K562 (cell line): Measurements from ENCODE around the gene AQR. TPM values are rescaled to one million over a fixed set of nuclear protein-coding genes. Genes with fewer than 3 reads are reported as not detected.

ENCODE experiments used
- ATAC-seq: fragments of 200-7000 bp; cut with Tn5 transposase; 3 replicates; pipeline ENCODE4 v1.9.1; 2020; ENCODE audit warnings: moderate library complexity
- BruUV-seq: library from RNA; stranded (reverse); fragments of 400-500 nt; replicated peaks from 2 replicates; lab custom pipeline; 2021; lab: Mats Ljungman, UMichigan
- CTCF ChIA-PET: fragments of 300-600 bp; formaldehyde crosslinking; extraction: SDS; loops from one replicate; lab custom pipeline; 2021; ENCODE audit warnings: low intra/inter-chr PET ratio; lab: Yijun Ruan, JAX
- POLR2A ChIA-PET: fragments of 300-600, 350-650 bp; sonication (Branson Sonifier 250); formaldehyde crosslinking; extraction: SDS; loops from one replicate; lab custom pipeline; 2021; ENCODE audit warnings: antibody characterized with exemption, inconsistent platforms; lab: Yijun Ruan, JAX
- DNase-seq, 4 experiments: peaks; one replicate each; pipeline versions ENCODE4 v3.0.0 to v3.0.0-alpha.2; 2011 to 2018; ENCODE audit warnings: low spot score in 3 of 4, mixed read lengths in 3 of 4; ENCODE audit errors: extremely low read depth in 1 of 4
- FAIRE-seq: peaks from 2 replicates; lab custom pipeline; 2011; peaks lifted over from hg19 to GRCh38; lab: Jason Lieb, UNC
- H2AFZ ChIP-seq: 2 replicates; pipeline ENCODE4 v1.6.0; 2011; ENCODE audit warnings: low read depth, low read length, control low read depth, inconsistent platforms
- H3K27ac ChIP-seq: fragments of 200-600 bp; 3 replicates; pipeline ENCODE4 v1.8.0; 2011; ENCODE audit warnings: low read depth, mild to moderate bottlenecking, control low read depth, inconsistent platforms, low read length, moderate library complexity, mixed read lengths; ENCODE audit errors: extremely low read depth
- H3K27me3 ChIP-seq, 2 experiments: fragments of 300-600 bp in 1 of 2; 2 replicates in 1 of 2; 3 replicates in 1 of 2; pipeline versions ENCODE4 v1.6.0 to v1.8.0; 2011; ENCODE audit warnings: inconsistent platforms in 2 of 2, low read length in 2 of 2, mild to moderate bottlenecking in 1 of 2, mixed read lengths in 1 of 2, moderate library complexity in 1 of 2; ENCODE audit not compliant: control insufficient read depth in 2 of 2, insufficient read depth in 2 of 2
- H3K36me3 ChIP-seq: fragments of 300-600 bp; 3 replicates; pipeline ENCODE4 v1.8.0; 2011; ENCODE audit warnings: mild to moderate bottlenecking, low read length, inconsistent platforms; ENCODE audit not compliant: control insufficient read depth, insufficient read depth
- H3K4me1 ChIP-seq, 2 experiments: fragments of 200-600 bp in 1 of 2; replicated peaks in 1 of 2; 2 replicates in 1 of 2; 3 replicates in 1 of 2; pipeline versions ENCODE4 v1.5.1 to v1.8.0; 2011; ENCODE audit warnings: inconsistent platforms in 2 of 2, low read length in 2 of 2, mild to moderate bottlenecking in 1 of 2, mixed read lengths in 1 of 2, moderate library complexity in 1 of 2; ENCODE audit not compliant: control insufficient read depth in 2 of 2, insufficient read depth in 2 of 2
- H3K4me2 ChIP-seq: 2 replicates; pipeline ENCODE4 v1.6.1; 2011; ENCODE audit warnings: low read length, control low read depth, inconsistent platforms, mixed read lengths; ENCODE audit not compliant: insufficient read depth
- H3K4me3 ChIP-seq: fragments of 200-600 bp; sonication (generic), shearing (Covaris generic); 2 replicates; pipeline ENCODE4 v1.5.1; 2016; ENCODE audit warnings: control low read depth, inconsistent platforms
- H3K79me2 ChIP-seq: fragments of 200-600 bp; 3 replicates; pipeline ENCODE4 v1.8.0; 2011; ENCODE audit warnings: low read length, inconsistent platforms; ENCODE audit not compliant: control insufficient read depth, insufficient read depth
- H3K9ac ChIP-seq, 2 experiments: 2 replicates each; pipeline versions ENCODE4 v1.6.0 to v1.6.1; 2011; ENCODE audit warnings: low read depth in 2 of 2, low read length in 2 of 2, control low read depth in 1 of 2, inconsistent platforms in 1 of 2, mild to moderate bottlenecking in 1 of 2, mixed read lengths in 1 of 2; ENCODE audit not compliant: insufficient read depth in 1 of 2
- H3K9me1 ChIP-seq: one replicate; pipeline ENCODE4 v1.6.0; 2011; ENCODE audit warnings: inconsistent platforms, mild to moderate bottlenecking, low read length, moderate library complexity; ENCODE audit not compliant: control insufficient read depth, insufficient read depth
- H3K9me3 ChIP-seq: replicated peaks from 2 replicates; pipeline ENCODE4 v1.5.1; 2011; ENCODE audit warnings: low read depth, low read length, inconsistent platforms; ENCODE audit not compliant: control insufficient read depth, insufficient read depth
- H4K20me1 ChIP-seq: replicated peaks from 2 replicates; pipeline ENCODE4 v1.6.1; 2011; ENCODE audit warnings: low read length, inconsistent platforms, mixed read lengths; ENCODE audit not compliant: control insufficient read depth, insufficient read depth
- ELF1 ChIP-seq: fragments of 200-800 bp; sonication (Bioruptor generic); IDR thresholded peaks from 2 replicates; pipeline ENCODE4 v1.6.1; 2016; ENCODE audit warnings: missing genetic modification characterization, missing compliant biosample characterization
- RBM25 ChIP-seq: fragments of 200-400 bp; formaldehyde crosslinking; IDR thresholded peaks from 2 replicates; pipeline ENCODE4 v1.6.1; 2018; ENCODE audit warnings: low read length, low read depth, moderate library complexity; ENCODE audit not compliant: severe bottlenecking
- U2AF2 ChIP-seq: fragments of 200-400 bp; formaldehyde crosslinking; optimal IDR thresholded peaks from 2 replicates; pipeline ENCODE3; 2017; ENCODE audit warnings: low read depth, mild to moderate bottlenecking, low read length
- ZNF146 ChIP-seq: IDR thresholded peaks from one replicate; pipeline ENCODE4 v1.6.1; 2018; ENCODE audit warnings: missing compliant biosample characterization; ENCODE audit not compliant: unreplicated experiment
- ZNF24 ChIP-seq: fragments of 450-650 bp; IDR thresholded peaks from 2 replicates; pipeline ENCODE4 v1.6.1; 2016
- ZNF41 ChIP-seq: fragments of 250-450 bp; sonication (Bioruptor Pico); conservative IDR thresholded peaks from 2 replicates; pipeline ENCODE4 v1.4.0; 2020; ENCODE audit warnings: mild to moderate bottlenecking
- WGBS: fragments of 100-300 bp; shearing (Covaris generic); methylation state at CpG from one replicate; pipeline ENCODE4 v1.1.6; 2016; ENCODE audit warnings: low coverage, mixed read lengths; ENCODE audit not compliant: insufficient coverage; ENCODE audit errors: missing lambda C conversion rate; 5-methylcytosine and 5-hydroxymethylcytosine counted together
- in situ Hi-C: fragments of 300-500 bp; cut with MboI; formaldehyde crosslinking; loops from 4 replicates; pipeline ENCODE4 v1.15.0; 2018; ENCODE audit warnings: inconsistent platforms, mixed read lengths
- intact Hi-C: fragments of 100-400 bp; cut with micrococcal nuclease; formaldehyde crosslinking; loops from 2 replicates; pipeline ENCODE4 v1.14.2; 2022
- polyA plus RNA-seq, 8 experiments: library from polyadenylated mRNA; depleted of rRNA in 4 of 8; stranded (reverse) in 5 of 8; unstranded in 3 of 8; fragments of >200 nt; fragmentation: Nextera tagmentation in 2 of 8; fragmentation: Illumina TruSeq in 1 of 8; extraction: Ambion mirVana in 2 of 8; extraction: Trizol in 1 of 8; gene quantifications; 2 replicates each; pipeline versions ENCODE4 v1.2.1 to v1.2.3, GENCODE V29; 2011 to 2014; ENCODE audit warnings: inconsistent platforms in 1 of 8, missing spikeins in 1 of 8
- total RNA-seq, 7 experiments: library from RNA; depleted of rRNA in 6 of 7; stranded (reverse); fragments of >200 nt in 6 of 7; fragmentation: Illumina TruSeq in 2 of 7; extraction: Trizol in 2 of 7; gene quantifications; 2 replicates each; pipeline versions ENCODE4 v1.2.1 to v1.2.3, GENCODE V29; 2011 to 2021; ENCODE audit warnings: low replicate concordance in 1 of 7
- TF ChIP-seq, protein P1 (sequence below), 3 experiments: fragments of 200-800 bp in 1 of 3; fragments of 250-450 bp in 1 of 3; fragments of 450-650 bp in 1 of 3; sonication (Bioruptor Pico) in 1 of 3; sonication (Bioruptor generic) in 1 of 3; formaldehyde crosslinking in 1 of 3; IDR thresholded peaks; 2 replicates each; pipeline versions ENCODE4 v1.6.1 to v1.8.0; 2016 to 2022; ENCODE audit warnings: mild to moderate bottlenecking in 2 of 3, missing genetic modification characterization in 2 of 3, missing compliant biosample characterization in 1 of 3, moderate library complexity in 1 of 3

AQR gene
- total and polyA plus RNA-seq, 9 of the 15 experiments (the other 6 are each of a cell fraction or from before 2014, with no cell fraction given), result 22.0 to 62.9 (median 39.3) TPM

DNA sequence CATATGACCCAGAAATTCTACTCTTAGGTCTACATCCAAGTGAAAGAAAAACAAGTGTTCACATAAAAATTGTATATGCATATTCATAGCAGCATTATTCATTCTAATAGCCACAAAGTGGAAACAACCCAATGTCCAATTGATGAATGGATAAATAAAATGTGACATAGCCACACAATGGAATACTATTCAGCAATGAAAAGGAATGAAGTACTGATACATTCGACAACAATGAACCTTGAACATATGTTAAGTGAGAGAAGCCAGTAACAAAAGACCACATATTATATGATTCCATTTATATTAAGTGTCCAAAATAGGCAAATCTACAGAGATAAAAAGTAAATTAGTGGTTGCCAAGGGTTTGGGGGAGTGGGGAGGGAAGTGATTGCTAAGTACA lies 104.0 kb downstream of the AQR start:
- WGBS, result 93% methylated on average over 1 of the region's 1 CpG
- CTCF ChIA-PET, result no interaction called here
- no peaks in the 10 kb centered on the region for H3K9me1 ChIP-seq

More for the DNA sequence above, 104.0 kb downstream of the AQR start:
- DNase-seq (no peak), FAIRE-seq (no peak), ATAC-seq (no peak)
- BruUV-seq, result no TSS peak
- H2AFZ ChIP-seq, result no peak overlapping the region
- intact Hi-C loops, result no loop called here
- no peaks in the 10 kb centered on the region for H3K27me3 ChIP-seq
- no peak overlapping the region for H3K4me3 ChIP-seq
- POLR2A ChIA-PET, result no interaction called here
- in situ Hi-C loops, result no loop called here
- H3K9ac ChIP-seq, result no peak overlapping the region
- no peak overlapping the region for H3K27ac ChIP-seq
- H3K4me1 ChIP-seq, result no peaks in the 10 kb centered on the region
- no peaks in the 10 kb centered on the region for H4K20me1 ChIP-seq
- peaks cover 62% of the 10 kb centered on the region for H3K36me3 ChIP-seq
- no peaks in the 10 kb centered on the region for H3K9me3 ChIP-seq
- TF ChIP-seq RBM25, result peak; percentile 66
- no peak for TF ChIP-seq ZNF41
- TF ChIP-seq, protein P1, sequence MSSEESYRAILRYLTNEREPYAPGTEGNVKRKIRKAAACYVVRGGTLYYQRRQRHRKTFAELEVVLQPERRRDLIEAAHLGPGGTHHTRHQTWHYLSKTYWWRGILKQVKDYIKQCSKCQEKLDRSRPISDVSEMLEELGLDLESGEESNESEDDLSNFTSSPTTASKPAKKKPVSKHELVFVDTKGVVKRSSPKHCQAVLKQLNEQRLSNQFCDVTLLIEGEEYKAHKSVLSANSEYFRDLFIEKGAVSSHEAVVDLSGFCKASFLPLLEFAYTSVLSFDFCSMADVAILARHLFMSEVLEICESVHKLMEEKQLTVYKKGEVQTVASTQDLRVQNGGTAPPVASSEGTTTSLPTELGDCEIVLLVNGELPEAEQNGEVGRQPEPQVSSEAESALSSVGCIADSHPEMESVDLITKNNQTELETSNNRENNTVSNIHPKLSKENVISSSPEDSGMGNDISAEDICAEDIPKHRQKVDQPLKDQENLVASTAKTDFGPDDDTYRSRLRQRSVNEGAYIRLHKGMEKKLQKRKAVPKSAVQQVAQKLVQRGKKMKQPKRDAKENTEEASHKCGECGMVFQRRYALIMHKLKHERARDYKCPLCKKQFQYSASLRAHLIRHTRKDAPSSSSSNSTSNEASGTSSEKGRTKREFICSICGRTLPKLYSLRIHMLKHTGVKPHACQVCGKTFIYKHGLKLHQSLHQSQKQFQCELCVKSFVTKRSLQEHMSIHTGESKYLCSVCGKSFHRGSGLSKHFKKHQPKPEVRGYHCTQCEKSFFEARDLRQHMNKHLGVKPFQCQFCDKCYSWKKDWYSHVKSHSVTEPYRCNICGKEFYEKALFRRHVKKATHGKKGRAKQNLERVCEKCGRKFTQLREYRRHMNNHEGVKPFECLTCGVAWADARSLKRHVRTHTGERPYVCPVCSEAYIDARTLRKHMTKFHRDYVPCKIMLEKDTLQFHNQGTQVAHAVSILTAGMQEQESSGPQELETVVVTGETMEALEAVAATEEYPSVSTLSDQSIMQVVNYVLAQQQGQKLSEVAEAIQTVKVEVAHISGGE (CRISPR knock-in tag; IDR thresholded peaks at IDR 0.05), result no peak
- TF ChIP-seq U2AF2, result no peak
- TF ChIP-seq ELF1 (tag), result no peak
- peak; percentile 67 for TF ChIP-seq ZNF24
- TF ChIP-seq ZNF146, result peak; percentile 68
- TF ChIP-seq, all 486 proteins: peak for 3
- Histone ChIP-seq H3K79me2 (no peaks in the 10 kb centered on the region), H3K4me2 (no peak overlapping the region)
